GM19238 (cell line): Measurements from ENCODE around the gene PDLIM4.

Experiments used
- DNase-seq: peaks from one replicate; pipeline ENCODE4 v3.0.0; 2011; ENCODE audit warnings: low spot score; ENCODE audit not compliant: insufficient read length

Gene PDLIM4

GRCh38 chr5:132281856-132282614, 24.5 kb downstream of the PDLIM4 start:
- DNase-seq = no peak

DNA sequence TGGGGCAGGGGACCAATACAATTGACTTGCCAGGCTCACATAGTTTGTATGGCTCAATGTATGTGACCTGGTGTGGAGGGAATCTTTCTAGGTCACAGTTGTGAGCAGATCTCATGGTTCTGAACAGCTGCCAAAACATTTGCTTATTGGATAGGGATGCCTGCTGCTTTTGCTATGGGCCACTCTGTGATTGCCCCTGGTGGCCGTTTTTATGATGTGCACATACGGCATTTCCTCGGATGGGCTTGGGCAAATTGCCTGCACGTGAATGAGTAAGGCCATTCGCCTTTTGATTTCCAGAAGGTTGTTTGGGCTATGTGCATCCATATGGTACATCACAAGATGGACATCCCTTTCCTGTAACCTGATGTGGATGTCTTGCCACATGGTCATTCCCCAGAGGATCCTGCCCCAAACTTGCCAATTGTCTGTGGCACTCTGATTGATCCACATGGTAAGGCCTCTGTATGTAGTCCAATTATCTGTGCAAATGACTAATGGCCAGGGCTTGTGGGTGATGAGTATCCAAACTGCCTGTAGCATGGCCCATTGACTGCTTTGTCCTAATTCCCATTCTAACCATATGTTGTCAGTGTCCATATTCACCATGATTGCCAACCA, 26.0 kb downstream of the PDLIM4 start:
- DNase-seq = no peak

DNA sequence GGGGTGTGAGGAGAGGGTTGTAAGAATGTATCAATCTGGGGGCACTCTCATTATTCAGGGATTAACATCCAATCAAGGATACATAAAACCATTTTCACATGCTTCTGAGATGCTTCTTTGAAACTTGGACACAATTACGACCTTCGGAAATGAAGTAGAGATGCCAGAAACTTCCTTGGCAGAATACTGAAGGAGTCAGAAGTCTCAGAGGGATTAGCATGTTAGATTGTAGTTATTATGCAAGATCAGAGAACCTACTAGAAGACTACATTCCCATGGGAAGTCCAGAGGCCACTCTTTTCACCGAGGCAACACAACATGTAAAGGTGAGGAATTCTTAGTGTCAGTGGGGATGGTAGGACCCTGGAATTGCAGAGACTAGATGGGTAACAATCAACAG, 31.6 kb downstream of the PDLIM4 start:
- no peak for DNase-seq

DNA sequence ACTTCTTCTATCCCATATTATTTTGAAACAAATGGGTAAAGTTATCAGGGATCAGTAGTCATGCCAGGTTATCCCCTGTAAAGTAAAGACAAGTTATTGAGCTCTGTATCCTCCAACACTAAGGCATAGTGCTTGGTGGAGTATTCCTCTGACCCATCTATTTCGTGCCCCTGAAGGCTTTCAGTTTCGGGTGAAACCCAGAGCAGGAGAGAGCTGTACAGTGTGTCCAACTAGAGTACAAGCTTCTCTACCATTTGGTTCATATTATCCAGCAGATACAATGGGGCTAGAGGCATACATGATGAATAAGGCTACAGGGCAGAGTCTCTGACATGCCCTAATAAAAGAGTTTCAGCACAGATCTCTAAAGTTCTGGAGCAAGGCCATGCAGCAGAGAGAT, 33.5 kb downstream of the PDLIM4 start:
- no peak for DNase-seq

- peak; percentile 63 for DNase-seq
Observed at GRCh38 chr5:132293066-132293991, 35.8 kb downstream of the PDLIM4 start.

- DNase-seq = peak; percentile 73
Observed at GRCh38 chr5:132293992-132294727, 36.7 kb downstream of the PDLIM4 start, which contains the start of gene SLC22A4. TSS of gene SLC22A4 (plus strand) at chr5:132294394. CDS start at chr5:132294617, 223 bp downstream.

- DNase-seq = no peak
Observed at GRCh38 chr5:132294728-132295504, 37.4 kb downstream of the PDLIM4 start.

GRCh38 chr5:132295505-132296411, 38.3 kb downstream of the PDLIM4 start:
- DNase-seq = no peak

GRCh38 chr5:132296412-132297016, 39.0 kb downstream of the PDLIM4 start:
- DNase-seq = no peak

DNA sequence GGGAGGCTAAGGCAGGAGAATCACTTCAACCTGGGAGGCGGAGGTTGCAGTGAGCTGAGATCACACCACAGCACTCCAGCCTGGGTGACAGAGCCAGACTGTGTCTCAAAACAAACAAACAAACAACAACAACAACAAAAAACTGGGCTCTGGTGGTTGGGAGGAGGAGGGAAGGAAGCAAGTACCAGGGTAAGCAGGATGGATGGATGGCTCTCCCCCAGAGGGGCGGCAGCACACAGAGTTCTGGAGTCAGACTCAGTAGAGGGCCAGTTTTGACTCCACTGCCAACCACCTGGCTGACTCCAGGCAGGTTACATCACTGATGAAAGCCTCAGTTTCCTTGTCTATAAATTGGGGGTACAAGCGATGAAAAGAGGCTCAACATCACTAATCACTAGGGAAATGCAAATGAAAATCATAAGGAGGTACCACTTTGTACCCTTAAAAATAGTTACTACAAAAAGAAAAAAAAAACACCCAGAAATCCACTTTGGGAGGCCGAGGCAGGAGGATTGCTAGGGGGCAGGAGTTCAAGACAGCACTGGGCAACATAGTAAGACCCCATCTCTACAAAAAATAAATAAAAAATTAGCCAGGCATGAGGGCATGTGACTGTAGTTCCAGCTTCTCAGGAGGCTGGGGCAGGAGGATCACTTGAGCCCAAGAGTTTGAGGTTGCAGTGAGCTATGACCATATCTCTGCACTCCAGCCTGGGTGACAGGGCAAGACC, 39.9 kb downstream of the PDLIM4 start:
- DNase-seq = no peak

DNA sequence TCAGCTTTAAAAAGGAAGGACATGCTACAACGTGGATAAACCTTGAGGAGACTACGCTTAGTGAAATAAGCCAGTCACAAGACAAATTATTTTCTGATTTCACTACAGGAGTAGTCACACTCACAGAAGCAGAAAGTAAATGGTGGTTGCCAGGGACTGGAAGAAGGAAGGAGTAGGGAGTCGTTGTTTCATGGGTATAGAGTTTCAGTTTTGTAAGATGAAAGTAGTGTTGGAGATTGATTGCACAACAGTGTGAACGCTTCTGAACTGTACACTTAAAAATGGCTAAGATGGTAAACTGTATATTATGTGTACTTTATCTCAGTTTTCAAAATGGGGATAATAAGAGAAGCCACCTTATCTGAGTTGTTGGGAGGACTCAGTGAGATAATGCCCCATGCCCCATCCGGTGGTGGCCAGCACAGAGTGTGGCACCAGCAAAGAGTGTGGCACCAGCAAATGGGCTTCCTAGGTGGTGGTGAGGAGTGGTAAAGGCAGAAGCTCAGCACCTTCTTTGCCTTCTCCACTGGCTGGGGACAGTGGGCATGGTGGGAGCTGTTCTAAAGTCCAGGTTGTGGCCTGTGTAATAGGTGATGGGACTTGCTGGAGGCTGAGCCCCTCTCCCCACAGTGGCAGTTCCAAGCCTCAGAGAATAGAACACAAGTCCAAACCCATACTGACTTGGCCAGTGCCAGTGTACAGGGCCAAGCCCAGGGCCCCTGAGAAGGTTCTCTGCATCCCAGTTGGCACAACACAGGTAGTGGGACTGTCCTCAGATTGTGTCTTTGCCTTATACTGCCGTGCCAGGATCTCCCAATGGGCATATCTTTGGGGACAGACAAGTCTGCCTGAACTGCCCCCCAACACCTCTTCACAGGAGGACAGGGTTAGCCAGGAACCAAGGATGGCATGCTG, 41.1 kb downstream of the PDLIM4 start:
- no peak for DNase-seq

- DNase-seq = no peak
Observed at GRCh38 chr5:132299917-132300316, 42.4 kb downstream of the PDLIM4 start.

- DNase-seq = no peak
Observed at GRCh38 chr5:132300577-132301343, 43.3 kb downstream of the PDLIM4 start.

DNA sequence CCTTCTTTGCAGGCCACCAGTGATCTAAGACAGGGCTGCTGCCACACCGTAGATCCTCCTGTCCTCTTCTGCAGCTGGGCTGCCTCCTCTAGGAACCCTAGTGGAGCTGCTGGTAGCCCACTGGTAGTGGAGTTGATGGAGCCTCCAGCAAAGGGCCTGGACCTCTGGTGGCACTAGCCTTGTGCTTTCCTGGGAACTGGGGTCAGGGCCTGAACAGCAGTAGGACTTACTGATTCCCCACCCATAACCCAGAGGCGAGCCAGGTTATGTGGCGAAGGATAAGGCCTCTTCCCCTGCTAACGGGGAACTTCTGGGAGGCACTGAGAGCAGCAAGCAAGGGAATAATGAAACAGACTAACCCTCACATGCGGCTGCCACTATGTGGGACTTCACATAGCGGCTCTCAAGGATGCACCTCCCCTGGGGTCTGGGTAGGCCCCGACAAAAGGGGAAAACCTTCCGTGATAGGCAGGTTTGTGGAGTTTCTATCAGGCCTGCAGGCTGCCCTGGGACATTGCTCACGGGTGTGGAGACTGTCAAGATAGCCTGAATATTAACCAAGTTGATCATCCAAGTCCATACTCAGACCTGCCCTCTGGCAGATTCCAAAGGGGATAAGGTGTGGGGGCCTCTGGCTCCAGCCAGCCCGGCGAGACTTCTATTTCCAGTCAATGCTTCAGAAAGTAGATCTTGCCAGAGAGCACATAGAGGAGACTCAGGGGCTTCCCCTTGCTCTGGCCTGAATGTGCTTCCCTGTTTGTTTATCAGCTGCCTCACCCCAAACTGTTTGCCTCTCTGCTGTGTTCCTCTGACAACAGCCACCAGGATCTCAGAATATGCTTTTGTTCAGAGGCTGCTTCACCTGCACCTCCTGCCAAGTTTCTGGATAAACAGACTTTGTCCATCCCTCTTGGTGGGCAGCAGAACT, 44.1 kb downstream of the PDLIM4 start:
- DNase-seq = no peak

- DNase-seq = no peak
Observed at GRCh38 chr5:132302413-132302812, 44.9 kb downstream of the PDLIM4 start.
